WTC11 (cell line): ENCODE results near the gene PITPNM3. TPM values are rescaled to one million over a fixed set of nuclear protein-coding genes. Genes with fewer than 3 reads are reported as not detected.

ENCODE experiments used
- ATAC-seq: fragments of 200-7000 bp; cut with Tn5 transposase; 2 replicates; pipeline ENCODE4 v1.10.0; 2021; ENCODE audit warnings: mild to moderate bottlenecking, moderate library complexity
- CTCF ChIA-PET: fragments of 300-600 bp; sonication (Branson Sonifier 250); formaldehyde crosslinking; loops from one replicate; lab custom pipeline; 2021; ENCODE audit warnings: antibody characterized with exemption; lab: Charles Lee
- POLR2A ChIA-PET: fragments of 350-600 bp; sonication (Branson Sonifier 250); formaldehyde crosslinking; loops from one replicate; lab custom pipeline; 2021; ENCODE audit warnings: antibody characterized with exemption; lab: Charles Lee
- DNase-seq: peaks from one replicate; pipeline ENCODE4 v3.0.0; 2021; ENCODE audit warnings: low spot score
- H3K27ac Mint-ChIP-seq: 2 replicates; pipeline ENCODE4 v1.8.0; 2021; ENCODE audit warnings: mixed read lengths
- H3K27me3 Mint-ChIP-seq: 2 replicates; pipeline ENCODE4 v1.8.0; 2021; ENCODE audit warnings: low read depth, mild to moderate bottlenecking, moderate library complexity, mixed read lengths
- H3K36me3 Mint-ChIP-seq: 2 replicates; pipeline ENCODE4 v1.8.0; 2021; ENCODE audit warnings: mixed read lengths
- H3K4me1 Mint-ChIP-seq: 2 replicates; pipeline ENCODE4 v1.8.0; 2022; ENCODE audit warnings: mixed read lengths
- H3K4me3 Mint-ChIP-seq: 2 replicates; pipeline ENCODE4 v1.8.0; 2021; ENCODE audit warnings: mild to moderate bottlenecking, moderate library complexity, mixed read lengths
- H3K9me3 Mint-ChIP-seq: 2 replicates; pipeline ENCODE4 v1.8.0; 2021; ENCODE audit warnings: mixed read lengths
- ATF3 ChIP-seq: sonication (generic); formaldehyde crosslinking; conservative IDR thresholded peaks from 2 replicates; pipeline ENCODE4 v1.8.1; 2022; ENCODE audit warnings: mild to moderate bottlenecking, missing genetic modification reagents
- E2F1 ChIP-seq: sonication (generic); formaldehyde crosslinking; IDR thresholded peaks from 2 replicates; pipeline ENCODE4 v1.8.0; 2022; ENCODE audit warnings: mild to moderate bottlenecking, missing genetic modification reagents
- ELF4 ChIP-seq: sonication (generic); formaldehyde crosslinking; IDR thresholded peaks from 2 replicates; pipeline ENCODE4 v1.8.1; 2022; ENCODE audit warnings: low read depth, mild to moderate bottlenecking, moderate library complexity, missing genetic modification reagents
- ERG ChIP-seq: fragments of 250-450 bp; sonication (Bioruptor Pico); IDR thresholded peaks from 2 replicates; pipeline ENCODE4 v1.8.0; 2021; ENCODE audit warnings: mild to moderate bottlenecking
- ESRRA ChIP-seq: sonication (generic); formaldehyde crosslinking; IDR thresholded peaks from 2 replicates; pipeline ENCODE4 v1.8.1; 2022; ENCODE audit warnings: mild to moderate bottlenecking, missing genetic modification reagents, borderline replicate concordance
- HMGA2 ChIP-seq: fragments of 250-450 bp; sonication (Bioruptor Pico); IDR thresholded peaks from 2 replicates; pipeline ENCODE4 v1.4.0; 2021; ENCODE audit warnings: mild to moderate bottlenecking, moderate library complexity
- JAZF1 ChIP-seq: fragments of 250-450 bp; sonication (Bioruptor Pico); IDR thresholded peaks from 2 replicates; pipeline ENCODE4 v1.9.0; 2021; ENCODE audit warnings: moderate library complexity, mild to moderate bottlenecking, inconsistent platforms
- JUN ChIP-seq: sonication (generic); formaldehyde crosslinking; IDR thresholded peaks from 2 replicates; pipeline ENCODE4 v1.8.0; 2023; ENCODE audit warnings: mild to moderate bottlenecking, missing genetic modification reagents
- KAT7 ChIP-seq: sonication (generic); formaldehyde crosslinking; IDR thresholded peaks from 2 replicates; pipeline ENCODE4 v1.8.1; 2023; ENCODE audit warnings: missing genetic modification reagents, mild to moderate bottlenecking, borderline replicate concordance
- MYBL2 ChIP-seq: sonication (generic); formaldehyde crosslinking; IDR thresholded peaks from 2 replicates; pipeline ENCODE4 v1.8.1; 2023; ENCODE audit warnings: mild to moderate bottlenecking, moderate library complexity, missing genetic modification reagents
- NFYB ChIP-seq: sonication (generic); formaldehyde crosslinking; conservative IDR thresholded peaks from 2 replicates; pipeline ENCODE4 v1.8.0; 2022; ENCODE audit warnings: low read depth, missing genetic modification reagents
- PREB ChIP-seq: sonication (generic); formaldehyde crosslinking; IDR thresholded peaks from 2 replicates; pipeline ENCODE4 v1.8.1; 2022; ENCODE audit warnings: mild to moderate bottlenecking, missing genetic modification reagents, moderate library complexity, borderline replicate concordance
- RELA ChIP-seq: sonication (generic); formaldehyde crosslinking; IDR thresholded peaks from 2 replicates; pipeline ENCODE4 v1.8.1; 2022; ENCODE audit warnings: missing genetic modification reagents, mild to moderate bottlenecking, borderline replicate concordance
- SMAD3 ChIP-seq: sonication (generic); formaldehyde crosslinking; IDR thresholded peaks from 2 replicates; pipeline ENCODE4 v1.8.0; 2022; ENCODE audit warnings: missing genetic modification reagents, mild to moderate bottlenecking, borderline replicate concordance
- USF1 ChIP-seq: sonication (generic); formaldehyde crosslinking; IDR thresholded peaks from 2 replicates; pipeline ENCODE4 v1.8.0; 2022; ENCODE audit warnings: mild to moderate bottlenecking, missing genetic modification reagents
- ZBTB21 ChIP-seq: sonication (generic); formaldehyde crosslinking; IDR thresholded peaks from 2 replicates; pipeline ENCODE4 v1.8.1; 2023; ENCODE audit warnings: mild to moderate bottlenecking, missing genetic modification reagents, borderline replicate concordance
- ZBTB43 ChIP-seq: sonication (generic); formaldehyde crosslinking; IDR thresholded peaks from 2 replicates; pipeline ENCODE4 v1.8.1; 2023; ENCODE audit warnings: mild to moderate bottlenecking, missing genetic modification reagents
- ZNF138 ChIP-seq: sonication (generic); formaldehyde crosslinking; conservative IDR thresholded peaks from 2 replicates; pipeline ENCODE4 v1.8.1; 2022; ENCODE audit warnings: mild to moderate bottlenecking, moderate library complexity, missing genetic modification reagents
- ZNF232 ChIP-seq: sonication (generic); formaldehyde crosslinking; IDR thresholded peaks from 2 replicates; pipeline ENCODE4 v1.8.0; 2022; ENCODE audit warnings: mild to moderate bottlenecking, missing genetic modification reagents
- ZNF425 ChIP-seq: fragments of 250-450 bp; sonication (Bioruptor Pico); conservative IDR thresholded peaks from 2 replicates; pipeline ENCODE4 v1.9.0; 2021; ENCODE audit warnings: mild to moderate bottlenecking
- ZSCAN18 ChIP-seq: fragments of 250-450 bp; sonication (Bioruptor Pico); IDR thresholded peaks from 2 replicates; pipeline ENCODE4 v2.1.2; 2022; ENCODE audit warnings: mild to moderate bottlenecking, moderate library complexity
- total RNA-seq: library from RNA; stranded (reverse); gene quantifications from 3 replicates; pipeline ENCODE4 v1.2.3, GENCODE V29; 2021

Gene PITPNM3
- total RNA-seq, 1 experiment from 2014 or later = 2.8 TPM

- no peak for DNase-seq
- ATAC-seq = peak; percentile 46
- Mint-ChIP-seq H3K27me3 (no peaks in the 10 kb centered on the region), H3K4me1 (peaks cover 27% of the 10 kb centered on the region), H3K4me3 (no peak overlapping the region), H3K36me3 (peaks cover 9% of the 10 kb centered on the region; the same call in 1 of the 2 replicates), H3K27ac (peak overlapping the region; percentile 64), H3K9me3 (no peaks in the 10 kb centered on the region)
- POLR2A ChIA-PET = interaction anchor here (0.6 to 1.0 kb wide), 2 partner anchors 13 to 29 kb away, joined by 3 read pairs; no protein-coding TSS in a partner anchor
- CTCF ChIA-PET = interaction anchor here (0.6 to 1.9 kb wide), 4 partner anchors 24 to 139 kb away, joined by 3 to 6 read pairs (median 4); no protein-coding TSS in a partner anchor
- TF ChIP-seq NFYB (CRISPR knock-in tag) (no peak), SMAD3 (CRISPR knock-in tag) (no peak), KAT7 (no peak), ATF3 (CRISPR knock-in tag) (no peak), E2F1 (CRISPR knock-in tag) (no peak), ZNF138 (CRISPR knock-in tag) (no peak), USF1 (no peak), HMGA2 (CRISPR knock-in tag) (no peak), ELF4 (CRISPR knock-in tag) (no peak), ZBTB43 (CRISPR knock-in tag) (no peak)
Measured at GRCh38 chr17:6574687-6575595, 18.6 kb upstream of the PITPNM3 start.

GRCh38 chr17:6573982-6574686 lies 17.8 kb upstream of the PITPNM3 start:
- POLR2A ChIA-PET = interaction anchor here (0.6 to 1.0 kb wide), 2 partner anchors 13 to 28 kb away, joined by 3 read pairs; no protein-coding TSS in a partner anchor
- Mint-ChIP-seq H3K4me3 (no peak overlapping the region), H3K36me3 (peaks cover 6% of the 10 kb centered on the region; the same call in 1 of the 2 replicates), H3K27ac (peak overlapping the region; percentile 54), H3K9me3 (no peaks in the 10 kb centered on the region), H3K4me1 (peaks cover 22% of the 10 kb centered on the region), H3K27me3 (no peaks in the 10 kb centered on the region)
- CTCF ChIA-PET = interaction anchor here (1.2 to 1.9 kb wide), 2 partner anchors 101 to 138 kb away, joined by 4 to 6 read pairs; no protein-coding TSS in a partner anchor
- ATAC-seq (no peak), DNase-seq (no peak)
- TF ChIP-seq ERG (CRISPR knock-in tag) (no peak), PREB (no peak), ZNF425 (CRISPR knock-in tag) (no peak), RELA (CRISPR knock-in tag) (no peak), ZNF232 (CRISPR knock-in tag) (no peak), MYBL2 (CRISPR knock-in tag) (no peak), JUN (no peak), E2F1 (CRISPR knock-in tag) (no peak), ZSCAN18 (CRISPR knock-in tag) (no peak), ESRRA (no peak), JAZF1 (CRISPR knock-in tag) (no peak), ZBTB21 (no peak)
